SHP77 (cell line): ENCODE measurements around the gene PPP1R3C.

Experiments
- DNase-seq, 2 experiments: peaks; one replicate each; lab custom pipeline; 2025; lab: John Stamatoyannopoulos, UW

The PPP1R3C gene

DNA sequence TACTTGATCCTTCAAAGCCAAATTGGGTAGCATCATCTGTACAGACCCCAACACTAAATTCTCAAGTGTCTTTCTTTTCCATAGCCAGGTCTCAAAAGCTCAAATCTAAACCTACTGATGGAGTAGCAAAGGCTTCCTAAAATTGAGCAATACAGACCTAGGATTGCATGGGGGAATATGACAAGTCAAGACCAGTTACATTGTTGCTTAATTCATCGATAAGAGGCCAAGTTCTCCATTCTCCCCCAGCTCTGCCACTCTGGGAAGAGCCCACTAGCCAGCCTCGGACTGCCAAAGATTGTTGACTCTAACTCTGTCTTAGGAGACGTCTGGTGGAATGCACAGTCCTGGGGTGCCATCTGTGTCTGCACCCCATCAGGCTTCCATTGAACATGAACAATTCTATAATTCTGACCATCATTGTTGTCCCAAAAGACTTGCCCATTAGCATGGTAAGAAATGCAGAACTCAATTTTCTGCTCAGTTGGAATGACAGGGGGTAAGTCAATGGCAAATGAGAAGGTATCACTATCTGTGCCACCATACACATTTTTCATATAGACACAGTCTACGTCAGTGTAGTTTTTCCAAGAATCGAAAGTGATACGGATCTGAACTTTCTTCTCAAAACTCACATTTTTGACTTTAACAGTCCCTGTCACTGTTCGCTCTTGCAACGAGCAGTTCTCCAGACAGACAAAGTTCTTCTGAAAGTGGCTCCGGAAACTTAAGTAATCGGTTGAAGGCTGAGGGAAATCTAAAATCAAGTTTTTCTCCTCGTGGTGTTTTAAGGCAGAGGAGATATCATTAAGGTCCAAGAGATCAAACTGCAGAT is 2.9 kb downstream of the PPP1R3C start:
- DNase-seq = no peak

DNA sequence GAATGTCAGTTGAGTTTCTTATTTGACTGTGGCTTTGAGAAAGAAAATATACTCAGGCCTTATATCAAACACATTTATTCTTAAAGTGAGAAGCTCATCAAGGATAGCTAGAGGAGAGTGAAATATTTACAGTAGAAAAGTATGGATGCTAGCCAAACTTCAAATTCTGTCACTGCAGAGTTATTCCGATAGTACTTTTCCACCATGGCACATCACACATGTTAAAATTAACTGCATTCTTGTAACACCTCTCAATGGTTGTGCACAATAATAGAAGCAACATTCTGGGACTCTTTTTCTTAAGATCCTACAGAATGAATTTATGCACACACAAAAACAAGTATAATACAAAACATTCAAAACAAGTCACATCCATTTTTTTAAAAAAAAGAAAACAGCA is 4.5 kb downstream of the PPP1R3C start:
- DNase-seq = no peak

DNA sequence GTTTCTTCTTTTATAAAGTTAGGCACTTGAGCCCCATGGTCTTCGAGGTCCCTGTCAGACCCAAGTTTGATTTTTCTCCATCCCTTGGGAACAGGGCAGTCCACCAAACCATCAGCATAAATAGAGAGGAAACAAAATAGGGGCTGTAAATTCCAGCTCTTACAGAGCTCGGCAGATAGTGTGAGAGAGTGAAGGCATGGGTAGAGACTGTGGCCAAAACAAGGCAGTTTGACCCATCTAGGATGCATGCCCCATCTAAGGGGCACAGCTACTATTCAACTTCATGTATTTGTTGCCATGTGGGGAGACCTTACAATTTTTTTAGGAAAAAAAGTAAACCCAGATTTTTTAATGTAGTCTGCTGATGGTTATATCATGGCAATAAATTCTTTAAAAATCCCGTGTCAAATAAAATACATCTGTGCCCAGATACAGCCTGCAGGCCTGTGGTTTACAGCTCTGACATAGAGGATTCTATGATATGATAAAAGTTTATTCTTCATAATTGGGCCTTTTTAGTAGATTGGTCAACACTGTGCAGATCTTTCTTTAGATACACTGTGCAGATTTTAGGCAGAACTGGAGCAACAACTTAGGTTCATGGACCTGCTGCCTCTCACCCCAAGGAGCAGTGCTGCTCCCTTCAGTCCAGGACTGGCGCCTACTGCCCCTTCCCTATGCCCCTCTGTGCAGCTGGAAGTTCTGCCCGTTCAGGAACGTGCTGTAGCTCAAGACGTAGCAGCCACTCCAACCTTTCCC is 5.3 kb downstream of the PPP1R3C start:
- no peak for DNase-seq

DNA sequence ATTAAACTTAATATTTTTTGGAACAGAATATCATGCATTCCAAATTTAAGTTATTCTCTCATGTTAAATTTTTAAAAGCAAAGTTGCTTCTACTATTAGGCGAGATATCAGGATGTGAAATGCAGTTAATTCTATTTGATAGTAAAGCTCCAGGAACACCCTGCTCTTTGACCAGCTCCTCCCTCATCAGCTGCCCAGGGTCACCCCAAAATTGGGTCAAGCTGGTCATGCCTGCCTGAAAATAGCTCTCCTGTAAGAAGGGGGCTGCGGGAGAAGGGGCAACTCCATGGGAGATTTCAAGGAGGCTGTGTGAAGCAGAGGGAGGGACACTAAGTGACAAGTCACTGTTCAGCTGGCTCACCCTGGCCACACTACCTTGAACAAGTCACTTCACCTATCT is 5.9 kb downstream of the PPP1R3C start:
- no peak for DNase-seq

DNA sequence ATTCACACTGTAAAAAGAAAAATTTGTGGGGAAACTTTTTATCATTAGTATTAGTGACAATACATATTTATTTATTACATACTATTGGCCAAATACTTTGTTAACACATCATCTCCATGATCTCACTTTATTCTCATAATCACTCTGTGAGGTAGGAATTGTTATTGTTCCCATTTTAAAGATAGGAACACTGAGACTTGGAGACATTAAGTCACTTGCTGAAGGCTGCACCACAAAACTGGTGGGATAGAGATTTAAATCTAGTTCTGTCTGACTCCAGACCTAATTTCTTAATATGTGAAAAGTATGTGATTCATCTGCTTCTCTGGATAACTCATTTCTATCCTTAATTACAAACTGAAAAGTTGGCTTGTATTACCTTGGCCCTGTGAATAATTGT is 8.2 kb downstream of the PPP1R3C start:
- no peak for DNase-seq

DNA sequence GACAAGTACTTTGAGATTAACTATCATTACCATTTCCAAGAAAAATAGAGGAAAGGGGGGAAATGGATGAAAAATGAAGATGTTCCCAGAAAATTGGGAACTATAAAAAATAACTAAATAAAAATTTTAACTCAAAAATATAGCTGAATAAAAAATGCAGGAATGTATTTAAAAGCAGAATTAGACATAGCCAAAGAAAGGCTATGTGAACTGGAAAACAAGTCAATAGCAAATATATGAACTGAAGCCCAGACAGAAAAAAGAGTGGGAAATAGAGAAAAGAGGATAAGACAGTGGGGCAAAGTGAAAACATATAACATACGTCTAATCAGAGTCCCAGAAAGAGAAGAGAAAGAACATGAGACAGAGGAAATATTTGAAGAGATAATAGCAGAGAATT is 10.3 kb downstream of the PPP1R3C start:
- DNase-seq = no peak

DNA sequence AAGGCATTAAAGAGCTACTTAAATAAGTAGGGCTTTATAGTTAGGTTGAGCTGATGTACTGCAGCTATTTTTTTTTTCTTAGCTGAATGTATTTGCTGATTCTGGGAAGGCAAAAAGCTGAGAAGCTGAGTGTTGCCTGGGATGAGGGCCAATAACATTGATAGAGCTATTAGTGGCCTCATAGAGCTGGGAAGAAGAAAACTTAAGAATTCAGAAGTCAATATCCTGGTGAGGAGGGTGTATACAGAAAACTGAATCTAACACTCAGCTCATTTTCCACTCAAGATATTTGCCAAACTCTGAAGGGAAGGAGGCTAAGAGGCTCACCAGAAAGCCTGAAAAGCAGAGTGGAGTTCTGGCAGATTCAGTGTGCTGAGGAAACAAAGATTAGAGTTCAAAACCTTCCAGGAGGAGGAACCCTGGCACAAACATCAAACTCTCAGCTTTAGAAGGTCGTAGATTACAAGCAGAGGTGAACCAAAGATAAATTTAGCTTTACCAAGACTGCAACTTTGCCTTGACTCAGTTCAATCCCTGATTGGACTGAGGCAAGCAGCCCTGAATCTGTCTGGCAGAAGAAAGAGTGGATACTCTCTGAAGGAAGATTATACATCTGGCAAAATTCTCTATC is 11.3 kb downstream of the PPP1R3C start:
- DNase-seq = no peak

DNA sequence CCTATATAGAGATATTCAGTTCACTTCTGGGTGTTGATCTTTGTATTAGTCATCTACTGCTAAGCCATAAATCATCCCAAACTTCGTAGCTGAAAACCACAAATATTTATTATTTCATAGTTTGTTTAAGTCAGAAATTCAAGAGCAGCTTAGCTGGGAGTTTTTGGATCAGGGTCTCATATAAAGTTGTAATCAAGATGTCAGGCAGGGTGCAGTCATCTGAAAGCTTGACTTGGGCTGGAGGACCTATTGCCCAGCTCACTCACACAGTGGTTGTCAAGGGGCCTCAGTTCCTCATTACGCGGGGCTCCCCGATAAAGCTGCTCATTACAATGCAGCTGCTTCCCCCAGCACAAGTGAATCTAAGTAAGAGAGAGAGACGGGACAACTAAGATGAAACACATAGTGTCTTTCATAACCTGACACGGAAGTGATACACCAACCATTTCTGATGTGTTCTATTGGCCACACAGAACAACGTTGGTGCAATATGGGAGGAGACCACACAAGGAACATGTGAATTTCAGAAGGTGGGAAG is 15.7 kb downstream of the PPP1R3C start:
- DNase-seq = no peak

DNA sequence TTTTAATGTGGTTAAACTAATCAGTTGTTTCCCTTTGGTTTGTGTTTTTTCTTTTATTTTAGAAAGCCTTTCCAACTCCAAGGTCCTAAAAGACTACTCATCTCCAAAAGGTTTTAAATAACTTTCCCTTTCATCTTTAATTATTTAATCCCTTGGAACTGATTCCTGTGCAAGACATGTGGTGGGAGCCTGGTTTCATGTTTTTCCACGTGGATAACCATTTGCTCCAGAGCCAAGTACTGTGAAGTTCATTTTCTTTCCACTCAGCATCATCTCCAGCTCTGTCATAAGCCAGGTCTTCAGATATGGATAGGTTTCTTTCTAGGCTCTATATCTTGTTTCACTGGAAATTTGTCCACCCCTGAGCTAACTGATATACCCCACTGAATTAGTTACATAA is 16.7 kb downstream of the PPP1R3C start:
- DNase-seq = no peak

DNA sequence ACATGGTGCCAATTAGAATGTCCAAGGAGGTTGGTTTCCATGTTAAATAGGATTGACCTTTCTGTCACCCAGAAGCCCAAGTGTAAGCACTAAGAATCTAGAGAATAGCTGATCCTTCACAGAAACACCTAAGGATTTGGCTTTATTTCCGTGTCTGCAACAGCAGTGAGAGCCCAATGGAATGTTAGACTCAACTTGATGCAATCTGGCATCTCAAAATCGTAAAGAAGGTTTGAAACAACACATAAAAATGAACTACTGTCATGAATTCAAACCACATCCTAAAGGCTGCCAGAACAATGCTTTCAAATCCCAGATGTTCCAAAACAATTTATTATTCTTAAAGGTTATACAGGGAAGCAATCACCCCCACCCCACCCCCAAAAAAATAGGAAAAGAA is 18.6 kb downstream of the PPP1R3C start:
- no peak for DNase-seq

DNA sequence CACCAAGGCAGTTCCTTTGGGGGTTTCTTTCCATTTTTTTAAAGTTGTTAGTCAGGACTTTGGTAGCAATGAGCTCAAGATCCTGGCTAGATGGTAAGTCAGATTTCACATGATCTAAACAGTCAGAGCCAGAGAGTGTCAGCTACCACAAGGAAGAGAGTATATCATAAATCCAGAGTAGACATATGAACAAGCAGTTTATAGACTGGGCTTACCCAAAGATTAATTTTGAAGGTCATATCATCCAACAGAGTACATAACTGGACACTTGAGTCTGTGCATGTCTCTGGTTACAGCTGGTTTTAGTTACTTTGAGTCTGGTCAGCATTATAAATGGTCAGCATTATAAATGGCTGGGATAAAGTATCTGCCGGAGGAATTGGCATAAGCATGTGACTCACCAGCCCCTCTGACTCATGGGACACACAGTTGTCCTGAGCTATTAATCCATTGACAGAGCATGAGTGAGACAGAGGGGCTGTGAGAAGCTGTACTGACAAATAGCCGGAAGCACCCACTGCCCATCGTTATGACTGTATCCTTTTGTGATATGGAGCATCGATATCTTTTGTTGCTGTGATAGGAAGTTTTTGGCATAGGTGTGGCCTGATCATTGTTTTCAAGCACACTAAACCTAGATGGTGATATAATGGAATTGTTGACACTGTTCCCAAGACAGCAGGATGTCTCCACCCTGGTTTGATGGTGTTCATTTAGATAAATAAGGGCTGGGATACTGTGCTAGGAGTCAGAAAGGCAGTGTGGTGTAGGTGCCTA is 19.3 kb downstream of the PPP1R3C start:
- DNase-seq = no peak

DNA sequence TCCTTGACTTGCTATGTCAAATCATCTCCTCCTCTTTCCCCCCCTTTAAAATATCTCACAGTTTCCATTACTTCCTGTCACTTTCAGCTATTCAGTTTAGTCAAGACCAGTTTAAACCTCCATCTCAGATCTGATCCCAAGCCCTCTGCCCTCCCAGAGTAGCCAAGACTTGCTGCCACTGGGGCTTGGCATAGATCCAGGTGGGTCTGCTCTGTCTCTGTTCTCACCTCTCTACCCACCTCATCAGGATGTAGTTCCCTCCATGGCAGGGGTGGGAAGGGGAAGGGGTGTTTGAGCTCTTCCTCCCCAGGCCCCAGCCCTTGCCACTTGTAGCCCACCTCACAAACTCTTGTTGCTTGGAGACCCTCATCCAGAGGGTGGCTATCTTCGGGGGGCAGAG is 22.0 kb downstream of the PPP1R3C start:
- no peak for DNase-seq

DNA sequence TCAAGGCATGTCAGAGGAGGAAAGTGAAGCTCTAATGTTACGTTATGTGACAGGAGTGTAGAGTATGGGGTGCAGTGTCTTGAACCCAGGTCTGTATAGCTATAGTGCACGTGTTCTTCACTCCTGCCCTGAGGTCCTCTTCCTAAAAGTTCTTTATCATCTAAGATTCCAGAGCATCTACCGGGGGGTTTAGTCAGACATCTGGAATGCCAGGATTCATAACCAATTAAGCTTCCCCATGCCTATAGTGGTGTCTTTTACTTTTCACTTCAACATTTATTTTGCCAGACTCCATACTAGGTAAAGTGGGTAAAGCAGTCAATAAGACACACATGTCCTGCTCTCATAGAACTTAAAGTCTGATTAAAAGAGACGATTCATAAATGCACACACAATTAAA is 22.4 kb downstream of the PPP1R3C start:
- DNase-seq = no peak

DNA sequence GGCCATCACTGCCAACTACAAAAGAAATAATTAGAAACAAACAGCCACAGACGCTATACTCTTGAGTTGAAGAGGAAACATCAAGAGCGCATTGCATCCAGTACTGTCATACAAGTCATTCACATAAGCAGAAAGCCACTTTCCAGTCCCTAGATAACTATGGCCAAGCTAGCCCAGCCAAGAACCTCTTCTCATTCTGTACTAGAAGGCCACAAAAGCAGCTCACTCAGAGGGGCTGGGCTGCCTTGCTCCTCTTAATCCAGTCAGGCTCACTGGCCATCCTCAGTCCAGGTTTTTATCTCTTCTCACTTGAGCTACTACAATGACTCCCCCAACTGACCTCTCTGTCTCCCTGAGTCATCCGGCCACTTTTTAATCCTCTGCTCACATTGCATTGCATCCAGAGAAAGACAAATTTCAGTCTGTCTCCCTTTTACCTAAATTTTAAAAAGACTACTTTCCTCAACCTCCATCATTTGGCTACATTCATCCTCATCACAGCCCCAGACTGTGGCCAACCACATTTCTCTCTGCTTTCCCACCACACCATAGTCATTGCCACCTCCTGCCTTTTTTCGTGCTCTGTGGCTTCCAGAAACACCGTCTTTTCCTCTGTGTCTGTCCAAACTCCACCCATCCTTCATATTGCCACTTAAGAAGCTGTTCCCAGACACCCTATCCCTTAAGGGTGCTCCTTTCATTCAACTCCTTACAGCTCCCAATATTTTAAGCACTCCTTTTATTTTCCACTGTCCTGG is 25.0 kb downstream of the PPP1R3C start:
- DNase-seq = no peak

DNA sequence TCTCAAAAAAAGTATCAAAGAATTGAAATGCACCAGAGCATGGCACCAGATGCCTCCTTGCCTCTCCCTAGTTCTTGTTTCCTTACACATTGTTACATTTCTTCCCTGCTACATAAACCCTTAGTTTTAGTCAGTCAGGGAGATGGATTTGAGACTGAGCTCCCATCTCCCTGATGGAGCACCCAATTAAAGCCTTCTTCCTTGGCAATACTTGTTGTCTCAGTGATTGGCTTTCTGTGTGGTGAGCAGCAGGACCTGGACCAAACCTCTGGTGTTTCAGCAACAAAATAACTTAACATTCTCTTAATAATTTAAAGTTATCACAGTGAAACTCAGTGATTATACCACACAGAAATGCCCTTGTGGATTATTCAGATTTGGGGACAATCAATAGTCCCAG is 26.9 kb downstream of the PPP1R3C start:
- no peak for DNase-seq

DNA sequence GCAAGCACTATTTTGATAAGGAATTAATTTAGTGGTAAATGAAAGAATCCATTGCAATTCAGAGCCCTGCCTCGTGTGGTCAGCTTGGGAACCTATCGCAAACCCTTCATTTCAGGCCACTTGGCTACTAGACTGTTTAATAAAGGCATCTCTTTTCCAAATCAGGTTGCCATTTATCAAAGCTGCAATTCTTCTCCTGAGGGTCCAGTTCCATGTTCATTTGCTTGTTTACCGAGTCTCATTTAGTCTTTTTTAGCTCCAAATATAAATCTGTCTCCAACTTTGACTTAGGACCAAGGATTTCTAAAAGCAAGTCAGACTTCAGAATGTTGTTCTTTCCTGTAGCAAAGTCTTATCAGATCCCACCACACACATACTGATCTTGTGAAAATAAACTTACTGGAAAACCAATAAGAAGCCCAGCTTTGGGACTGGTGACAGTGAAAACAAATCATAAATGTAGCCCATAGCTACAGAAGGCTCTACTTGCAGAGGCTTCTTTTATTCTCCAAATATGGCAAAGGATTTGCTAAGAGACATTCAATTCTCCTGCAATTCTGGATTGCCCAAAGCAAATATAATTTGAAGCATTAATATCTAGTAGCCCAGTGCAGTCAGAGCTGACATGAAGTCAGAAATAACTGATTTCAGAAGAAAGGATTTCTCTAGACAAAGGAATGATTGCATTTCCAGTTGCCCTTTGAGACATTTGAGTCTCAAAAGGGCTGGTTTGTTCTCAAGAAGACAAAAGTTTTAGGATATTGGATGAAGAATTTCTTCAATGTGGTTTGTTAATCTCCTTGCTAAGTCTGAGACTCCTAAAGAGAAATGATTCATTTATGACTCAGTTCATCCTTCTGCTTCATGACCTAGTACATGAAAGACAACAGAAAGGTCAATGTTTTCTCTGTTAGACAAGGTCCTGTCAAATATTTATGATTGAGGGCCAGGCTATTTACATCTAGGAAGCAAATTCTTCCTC is 28.0 kb downstream of the PPP1R3C start:
- DNase-seq = no peak

DNA sequence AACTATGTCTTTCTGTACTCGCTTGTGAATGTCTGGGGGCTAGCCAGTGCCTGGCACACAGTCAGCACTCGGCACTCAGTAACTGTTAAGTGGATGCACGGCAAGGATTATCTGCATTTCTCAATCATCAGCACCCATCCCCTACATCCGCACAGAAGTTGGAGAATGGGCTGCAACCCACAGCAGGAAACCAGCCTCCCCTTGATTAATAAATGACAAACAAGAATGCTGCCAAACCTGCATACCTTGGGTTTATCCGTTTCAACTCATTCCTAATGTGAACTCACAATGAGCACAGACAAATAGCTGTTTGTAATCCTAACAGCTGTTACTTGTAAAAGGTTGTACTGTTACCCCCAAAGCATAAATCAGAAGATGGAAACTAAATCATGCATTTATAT is 28.9 kb downstream of the PPP1R3C start:
- no peak for DNase-seq

DNA sequence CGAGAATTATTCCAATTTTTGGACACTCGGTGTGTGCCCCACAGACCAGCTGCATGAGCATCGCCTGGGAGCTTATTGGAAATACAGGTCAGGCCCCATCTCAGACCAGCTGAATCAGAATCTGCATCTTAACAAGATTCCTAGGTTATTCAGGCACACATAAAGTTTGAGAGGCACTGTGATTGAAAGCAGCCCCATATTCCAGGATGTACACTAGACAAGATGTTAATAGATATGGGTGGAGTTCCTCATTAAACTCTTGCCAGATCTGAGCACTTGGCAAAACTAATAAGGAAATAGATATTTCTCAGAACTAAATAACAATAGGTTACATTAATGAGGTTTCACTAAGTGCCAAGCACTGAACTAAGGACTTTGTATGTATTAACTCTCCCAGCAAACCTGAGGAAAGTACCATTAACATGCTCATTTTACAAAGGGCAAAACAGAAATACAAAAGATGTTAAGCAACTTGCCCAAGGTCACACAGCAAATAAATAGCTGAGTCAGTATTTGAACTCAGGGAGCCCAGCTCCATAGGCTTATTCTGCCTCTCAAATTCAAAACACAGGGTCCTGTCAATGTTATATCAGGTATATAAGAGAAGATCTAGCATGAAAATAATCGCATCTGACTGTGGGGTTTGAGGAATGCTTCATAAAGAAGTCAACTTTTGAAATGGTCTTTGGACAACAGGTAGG is 29.9 kb downstream of the PPP1R3C start:
- no peak for DNase-seq

DNA sequence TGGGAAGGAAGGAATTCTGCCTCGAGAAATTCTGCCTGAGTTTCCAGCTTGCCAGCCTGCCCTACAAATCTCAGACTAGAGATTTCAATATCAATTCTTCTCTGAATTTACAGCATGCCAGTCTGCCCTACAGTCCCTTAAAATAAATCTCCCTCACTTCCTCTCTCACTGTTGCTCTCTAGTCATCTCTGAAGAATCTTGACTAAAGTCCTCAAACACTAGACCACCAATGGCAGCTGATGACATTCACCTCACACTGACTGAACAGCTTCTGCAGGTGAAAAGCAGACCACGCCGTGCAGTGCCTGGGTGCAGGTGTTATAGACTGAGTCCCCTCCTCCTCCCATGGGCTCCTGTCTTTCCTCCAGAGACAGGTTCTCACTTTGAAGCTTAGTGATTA is 30.4 kb downstream of the PPP1R3C start:
- DNase-seq = no peak
